Breast epithelium (tissue), 4 donors: Measurements from ENCODE around the gene VAT1L. TPM values are rescaled to one million over a fixed set of nuclear protein-coding genes. Genes with fewer than 3 reads are reported as not detected.
A peak's percentile ranks its signal among the peaks of the same experiment; 100 is the strongest.

ENCODE experiments used
- DNase-seq, 2 donors: peaks; one replicate each; pipeline ENCODE4 v3.0.0-alpha.2; 2019; ENCODE audit warnings: low spot score in 2 of 2
- H3K27ac ChIP-seq, 2 donors: fragments of 200-600 bp; sonication (generic) in 1 of 2; one replicate each; pipeline ENCODE4 v1.5.1; 2016 to 2019; ENCODE audit warnings: mild to moderate bottlenecking in 1 of 2
- H3K27me3 ChIP-seq, 2 donors: fragments of 200-600 bp; sonication (generic) in 1 of 2; one replicate each; pipeline versions ENCODE4 v1.5.1 to v1.6.0; 2017 to 2019; ENCODE audit warnings: control low read depth in 1 of 2, mild to moderate bottlenecking in 1 of 2
- H3K36me3 ChIP-seq: fragments of 200-600 bp; one replicate; pipeline ENCODE4 v1.5.1; 2019
- H3K4me1 ChIP-seq, 2 donors: fragments of 200-600 bp; sonication (generic); one replicate each; pipeline ENCODE4 v1.5.1; 2016 to 2019; ENCODE audit warnings: control low read depth in 1 of 2
- H3K4me3 ChIP-seq, 3 donors: fragments of 200-600 bp; sonication (generic); 1 replicate in 2 of 3; 2 replicates in 1 of 3; pipeline ENCODE4 v1.5.1; 2016 to 2019; ENCODE audit warnings: mild to moderate bottlenecking in 3 of 3, moderate library complexity in 2 of 3
- H3K9me3 ChIP-seq, 2 donors: fragments of 200-600 bp; sonication (generic) in 1 of 2; one replicate each; pipeline ENCODE4 v1.5.1; 2016 to 2019; ENCODE audit warnings: control low read depth in 1 of 2
- CTCF ChIP-seq, 3 donors: fragments of 450-650 bp; IDR thresholded peaks; one replicate each; pipeline ENCODE4 v1.5.1; 2016 to 2017; ENCODE audit warnings: antibody characterized with exemption in 3 of 3, mild to moderate bottlenecking in 3 of 3, moderate library complexity in 3 of 3
- POLR2A ChIP-seq: fragments of 450-650 bp; IDR thresholded peaks from one replicate; pipeline ENCODE4 v1.6.1; 2016; ENCODE audit warnings: antibody characterized with exemption, mild to moderate bottlenecking, moderate library complexity
- POLR2AphosphoS5 ChIP-seq, 3 donors: sonication (generic); formaldehyde crosslinking; IDR thresholded peaks; one replicate each; pipeline ENCODE4 v1.6.1; 2017; ENCODE audit warnings: antibody characterized with exemption in 3 of 3
- intact Hi-C: fragments of 100-400 bp; cut with DNase I; formaldehyde crosslinking; loops from one replicate; pipeline ENCODE4 v1.15.1; 2023; ENCODE audit warnings: low total_unique reads
- total RNA-seq, 3 donors: library from RNA; depleted of rRNA; stranded (reverse); fragments of >200 nt; gene quantifications; one replicate each; pipeline ENCODE4 v1.1.0, GENCODE V29; 2016

VAT1L gene
- total RNA-seq, 3 donors from 2014 or later = 0.33 to 0.88 TPM; not detected in 1

- no peak overlapping the region for H3K27ac ChIP-seq
- intact Hi-C loops = no loop called here
- no peaks in the 10 kb centered on the region for H3K9me3 ChIP-seq
- H3K4me3 ChIP-seq = no peak overlapping the region
- H3K36me3 ChIP-seq = no peaks in the 10 kb centered on the region
- peaks cover 0 to 7% of the 10 kb centered on the region in 2 donors for H3K27me3 ChIP-seq
- TF ChIP-seq POLR2A (no peak), CTCF (IDR thresholded peaks at IDR 0.05) (no peak), POLR2AphosphoS5 (IDR thresholded peaks at IDR 0.05) (no peak)
- no peak for DNase-seq
- H3K4me1 ChIP-seq = no peaks in the 10 kb centered on the region
Observed at GRCh38 chr16:77825196-77825595, 36.8 kb downstream of the VAT1L start.

GRCh38 chr16:77827032-77827431 is 38.7 kb downstream of the VAT1L start:
- Histone ChIP-seq H3K27me3 (peaks cover 0 to 7% of the 10 kb centered on the region in 2 donors), H3K4me3 (no peak overlapping the region), H3K36me3 (no peaks in the 10 kb centered on the region), H3K27ac (no peak overlapping the region), H3K9me3 (no peaks in the 10 kb centered on the region), H3K4me1 (no peaks in the 10 kb centered on the region)
- no peak for DNase-seq
- no peak for TF ChIP-seq POLR2AphosphoS5 (IDR thresholded peaks at IDR 0.05)
- TF ChIP-seq POLR2A = no peak
- no peak for TF ChIP-seq CTCF (IDR thresholded peaks at IDR 0.05)
- intact Hi-C loops = no loop called here

- DNase-seq = peak in 1 of 2 donors; percentile 23
- Histone ChIP-seq H3K9me3 (no peaks in the 10 kb centered on the region), H3K27me3 (no peaks in the 10 kb centered on the region), H3K36me3 (no peaks in the 10 kb centered on the region), H3K4me1 (no peaks in the 10 kb centered on the region), H3K27ac (peak overlapping the region; percentile 40 to 55), H3K4me3 (no peak overlapping the region)
- intact Hi-C loops = no loop called here
- TF ChIP-seq CTCF (IDR thresholded peaks at IDR 0.05) (no peak), POLR2AphosphoS5 (IDR thresholded peaks at IDR 0.05) (no peak), POLR2A (no peak)
Observed at GRCh38 chr16:77833921-77834634, 45.7 kb downstream of the VAT1L start.

GRCh38 chr16:77834635-77835540 is 46.5 kb downstream of the VAT1L start:
- no peaks in the 10 kb centered on the region for H3K9me3 ChIP-seq
- H3K36me3 ChIP-seq = no peaks in the 10 kb centered on the region
- peak overlapping the region in 1 of 2 donors; percentile 40 for H3K27ac ChIP-seq
- DNase-seq = no peak
- H3K27me3 ChIP-seq = no peaks in the 10 kb centered on the region
- TF ChIP-seq CTCF (IDR thresholded peaks at IDR 0.05) (no peak), POLR2AphosphoS5 (IDR thresholded peaks at IDR 0.05) (no peak), POLR2A (no peak)
- H3K4me1 ChIP-seq = no peaks in the 10 kb centered on the region
- no peak overlapping the region for H3K4me3 ChIP-seq
- intact Hi-C loops = no loop called here

- Histone ChIP-seq H3K9me3 (no peaks in the 10 kb centered on the region), H3K4me1 (no peaks in the 10 kb centered on the region), H3K36me3 (no peaks in the 10 kb centered on the region), H3K27ac (no peak overlapping the region), H3K4me3 (no peak overlapping the region), H3K27me3 (no peaks in the 10 kb centered on the region)
- intact Hi-C loops = no loop called here
- DNase-seq = no peak
- no peak for TF ChIP-seq POLR2A
- TF ChIP-seq CTCF (IDR thresholded peaks at IDR 0.05) = no peak
- TF ChIP-seq POLR2AphosphoS5 (IDR thresholded peaks at IDR 0.05) = no peak
Observed at GRCh38 chr16:77836801-77837200, 48.4 kb downstream of the VAT1L start.
